NCI-H524 (cell line): Measurements from ENCODE around the gene LYPD1.

ENCODE experiments used
- DNase-seq, 2 experiments: peaks; one replicate each; lab custom pipeline; 2025; lab: John Stamatoyannopoulos, UW

The LYPD1 gene

GRCh38 chr2:132632000-132632649, 37.9 kb downstream of the LYPD1 start:
- no peak for DNase-seq

GRCh38 chr2:132627536-132627935, 42.5 kb downstream of the LYPD1 start:
- no peak for DNase-seq

- DNase-seq: no peak
Measured at GRCh38 chr2:132623096-132623839, 46.7 kb downstream of the LYPD1 start.

- DNase-seq: no peak
Measured at GRCh38 chr2:132621131-132621875, 48.7 kb downstream of the LYPD1 start.

GRCh38 chr2:132620115-132620514, 49.9 kb downstream of the LYPD1 start:
- no peak for DNase-seq

GRCh38 chr2:132618734-132619133, 51.3 kb downstream of the LYPD1 start:
- DNase-seq: no peak

GRCh38 chr2:132617989-132618388, 52.0 kb downstream of the LYPD1 start:
- no peak for DNase-seq

- no peak for DNase-seq
Measured at GRCh38 chr2:132615329-132616085, 54.5 kb downstream of the LYPD1 start.

GRCh38 chr2:132611719-132612118, 58.3 kb downstream of the LYPD1 start:
- no peak for DNase-seq

GRCh38 chr2:132609101-132609890, 60.7 kb downstream of the LYPD1 start:
- DNase-seq: no peak

- DNase-seq: no peak
Measured at GRCh38 chr2:132608311-132608710, 61.7 kb downstream of the LYPD1 start.

GRCh38 chr2:132607426-132608090, 62.4 kb downstream of the LYPD1 start:
- no peak for DNase-seq

- DNase-seq: no peak
Measured at GRCh38 chr2:132606649-132607048, 63.4 kb downstream of the LYPD1 start.

GRCh38 chr2:132605236-132606180, 64.5 kb downstream of the LYPD1 start:
- DNase-seq: no peak

- no peak for DNase-seq
Measured at GRCh38 chr2:132604561-132604960, 65.4 kb downstream of the LYPD1 start.

GRCh38 chr2:132599556-132599955, 70.4 kb downstream of the LYPD1 start:
- no peak for DNase-seq

- DNase-seq: no peak
Measured at GRCh38 chr2:132598536-132598935, 71.5 kb downstream of the LYPD1 start.

GRCh38 chr2:132597831-132598230, 72.2 kb downstream of the LYPD1 start:
- no peak for DNase-seq

GRCh38 chr2:132597166-132597565, 72.8 kb downstream of the LYPD1 start:
- DNase-seq: no peak

GRCh38 chr2:132595693-132596092, 74.3 kb downstream of the LYPD1 start:
- no peak for DNase-seq
